Measurements from ENCODE around the gene MRPL28. TPM values are rescaled to one million over a fixed set of nuclear protein-coding genes. Genes with fewer than 3 reads are reported as not detected.
"Not testable (repeated sequence)": the region's sequence is repeated elsewhere in the genome, so short reads cannot be mapped to it uniquely, and the experiment has no call there.

MRPL28 gene
- 82.2 and 138 TPM in 2 replicates for total RNA-seq (ENCODE audit: low replicate concordance)

DNA sequence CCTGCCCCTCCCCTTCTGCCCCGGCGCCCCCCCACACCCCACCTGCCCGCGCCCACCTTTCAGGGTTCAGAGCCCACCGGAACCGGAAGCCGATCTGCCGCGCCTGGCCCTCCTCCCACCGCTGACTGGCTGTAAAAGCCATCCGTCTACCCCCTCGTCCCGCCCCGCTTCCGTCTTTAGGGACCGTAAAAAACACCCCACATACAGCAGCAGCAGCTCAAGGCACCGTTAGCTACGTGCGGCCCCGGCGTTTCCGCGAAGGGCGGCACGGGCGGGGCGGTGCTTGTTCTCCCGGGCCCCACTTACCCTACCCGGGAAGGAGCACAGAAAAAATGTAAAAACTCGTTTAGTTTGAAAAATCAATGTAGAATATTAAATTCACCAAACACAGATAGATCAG, at the start of gene MRPL28:
Gene MRPL28 (minus strand): TSS at position 96 of the 400 bp plus-strand sequence. CDS start 320 bp downstream, outside the sequence.
- no peaks in the 10 kb centered on the region for H3K27me3 ChIP-seq
- peaks cover 9% of the 10 kb centered on the region for H3K4me1 Mint-ChIP-seq
- peaks cover 14% of the 10 kb centered on the region for H4K20me1 ChIP-seq (ENCODE audit: low read depth)
- peak within 1 kb of the TSS; percentile 92 for H3K4me3 Mint-ChIP-seq
- peak; percentile 96 for DNase-seq (ENCODE audit: low spot score)
- H3K9ac ChIP-seq, result no peak within 1 kb of the TSS
- no peak within 1 kb of the TSS for H3K27ac ChIP-seq
- peaks cover 4% of the 10 kb centered on the region for H3K36me3 Mint-ChIP-seq
- no peaks in the 10 kb centered on the region for H3K9me3 Mint-ChIP-seq
- H3K9me3 ChIP-seq (ENCODE audit: low read depth), result no peaks in the 10 kb centered on the region
- H3K27ac Mint-ChIP-seq, result peak within 1 kb of the TSS; percentile 83
- peak within 1 kb of the TSS; percentile 74 for H3K4me2 ChIP-seq
- H3K4me3 ChIP-seq, result peak within 1 kb of the TSS; percentile 46
- H3K36me3 ChIP-seq, result no peaks in the 10 kb centered on the region
- H3K79me2 ChIP-seq (ENCODE audit: low read depth), result no peaks in the 10 kb centered on the region
- H2AFZ ChIP-seq (replicated peaks), result no peak within 1 kb of the TSS
- peaks cover 5% of the 10 kb centered on the region for H3F3A ChIP-seq (ENCODE audit: low read depth)
- H3K4me1 ChIP-seq, result peaks cover 4% of the 10 kb centered on the region
- H3K27me3 Mint-ChIP-seq (ENCODE audit: insufficient read depth, low read depth), result peaks cover 3% of the 10 kb centered on the region
- no peak for TF ChIP-seq EZH2 (IDR thresholded peaks at IDR 0.05)
- no peak for TF ChIP-seq CTCF (IDR thresholded peaks at IDR 0.05)
- no peak for TF ChIP-seq EZH2phosphoT487 (IDR thresholded peaks at IDR 0.05)

GRCh38 chr16:415170-415498, 44.8 kb upstream of the MRPL28 start:
- H3F3A ChIP-seq (ENCODE audit: low read depth); H3K4me2 ChIP-seq; H3K4me1 Mint-ChIP-seq; H3K4me3 Mint-ChIP-seq; H3K36me3 Mint-ChIP-seq; H3K4me1 ChIP-seq; H3K27me3 Mint-ChIP-seq (ENCODE audit: insufficient read depth, low read depth); DNase-seq (ENCODE audit: low spot score); H4K20me1 ChIP-seq (ENCODE audit: low read depth); H3K36me3 ChIP-seq; H3K9me3 Mint-ChIP-seq; H3K27me3 ChIP-seq; H3K4me3 ChIP-seq; H3K9ac ChIP-seq; H3K27ac Mint-ChIP-seq; H3K27ac ChIP-seq; H3K9me3 ChIP-seq (ENCODE audit: low read depth); H3K79me2 ChIP-seq (ENCODE audit: low read depth); H2AFZ ChIP-seq (replicated peaks): not testable (repeated sequence)

DNA sequence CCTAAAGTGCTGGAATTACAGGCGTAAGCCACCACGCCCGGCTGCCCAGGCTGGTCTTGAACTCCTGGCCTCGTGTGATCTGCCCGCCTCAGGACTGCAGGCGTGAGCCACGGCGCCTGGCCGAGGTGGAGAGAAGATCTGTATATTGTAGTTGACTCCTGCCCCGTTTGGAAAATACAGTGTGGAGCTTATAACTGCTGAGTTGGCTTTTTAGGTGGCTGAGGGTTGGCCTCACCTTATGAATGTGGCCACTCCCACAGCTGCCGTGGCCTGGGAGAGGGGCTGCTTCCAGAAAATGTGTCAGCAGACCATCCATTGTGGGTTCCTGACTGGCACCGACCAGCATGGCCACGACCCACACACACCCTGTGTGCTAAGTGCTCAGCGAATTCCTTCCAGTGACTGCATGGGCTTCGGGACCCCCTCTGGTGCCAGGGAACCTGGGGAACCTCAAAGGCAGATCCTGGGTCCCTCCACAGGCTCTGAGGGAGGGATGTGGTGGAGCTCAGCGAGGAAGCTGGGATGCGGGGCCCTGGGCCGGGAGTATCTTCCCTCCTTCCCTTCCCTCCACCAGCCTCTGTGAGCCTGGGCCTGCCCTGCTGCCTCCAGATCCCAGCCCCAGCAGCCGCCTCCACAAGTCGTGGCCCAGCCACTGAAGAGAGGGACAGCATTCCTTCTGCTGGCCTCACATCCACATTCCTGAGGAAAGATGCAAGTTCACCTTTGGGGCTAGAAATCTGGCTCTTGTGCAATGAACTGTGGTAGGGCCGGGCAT, 44.2 kb upstream of the MRPL28 start:
- Histone ChIP-seq H3K9ac (no peak overlapping the region), H3K27me3 (no peaks in the 10 kb centered on the region), H3K79me2 (ENCODE audit: low read depth) (no peaks in the 10 kb centered on the region), H3K4me1 (no peaks in the 10 kb centered on the region), H3K9me3 (ENCODE audit: low read depth) (no peaks in the 10 kb centered on the region), H3F3A (ENCODE audit: low read depth) (no peaks in the 10 kb centered on the region), H3K4me2 (no peak overlapping the region), H3K4me3 (no peak overlapping the region), H2AFZ (replicated peaks) (no peak overlapping the region), H4K20me1 (ENCODE audit: low read depth) (no peaks in the 10 kb centered on the region), H3K36me3 (no peaks in the 10 kb centered on the region), H3K27ac (no peak overlapping the region)
- TF ChIP-seq EZH2 (IDR thresholded peaks at IDR 0.05), result no peak
- H3K27ac Mint-ChIP-seq, result no peak overlapping the region
- H3K4me3 Mint-ChIP-seq, result no peak overlapping the region
- no peaks in the 10 kb centered on the region for H3K4me1 Mint-ChIP-seq
- DNase-seq (ENCODE audit: low spot score), result no peak
- H3K36me3 Mint-ChIP-seq, result no peaks in the 10 kb centered on the region
- H3K9me3 Mint-ChIP-seq, result no peaks in the 10 kb centered on the region
- H3K27me3 Mint-ChIP-seq (ENCODE audit: insufficient read depth, low read depth), result peaks cover 3% of the 10 kb centered on the region

DNA sequence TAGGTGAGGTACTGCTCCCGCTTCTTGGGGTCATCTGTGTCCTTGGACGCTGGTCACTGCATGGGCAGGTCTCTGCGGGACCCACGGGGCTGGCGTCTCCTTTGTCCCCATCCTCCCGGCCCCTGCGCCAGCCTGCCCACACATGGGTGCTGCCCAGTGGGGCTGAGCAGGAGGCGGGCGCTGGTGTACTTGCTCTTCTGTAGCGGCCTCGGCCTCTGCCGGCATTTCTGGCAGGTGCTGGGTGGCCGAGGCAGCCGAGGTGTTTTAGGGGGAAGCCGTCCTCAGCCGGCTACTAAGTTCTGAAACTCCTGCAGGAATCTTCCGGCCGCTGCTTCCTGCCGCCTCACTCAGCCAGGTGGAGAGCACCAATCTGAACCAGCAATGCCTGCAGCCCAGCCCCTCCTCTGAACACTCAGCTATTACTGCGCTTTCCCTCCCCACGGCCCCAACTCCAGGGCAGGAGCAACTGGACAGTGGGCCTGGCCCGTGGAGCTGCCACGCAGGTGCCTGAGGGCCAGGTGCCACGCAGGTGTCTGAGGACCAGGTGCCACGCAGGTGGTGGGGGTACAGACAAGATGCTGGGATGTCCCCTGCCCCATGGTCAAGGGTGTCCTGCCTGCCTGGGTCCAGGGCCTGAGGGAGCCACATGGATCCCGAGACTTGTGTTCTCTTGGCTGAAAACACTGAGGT, 41.4 kb upstream of the MRPL28 start:
- Histone ChIP-seq H3K36me3 (no peaks in the 10 kb centered on the region), H2AFZ (replicated peaks) (no peak overlapping the region), H3K79me2 (ENCODE audit: low read depth) (no peaks in the 10 kb centered on the region), H3K9ac (no peak overlapping the region), H3K9me3 (ENCODE audit: low read depth) (no peaks in the 10 kb centered on the region), H4K20me1 (ENCODE audit: low read depth) (no peaks in the 10 kb centered on the region), H3K4me2 (no peak overlapping the region), H3K27me3 (no peaks in the 10 kb centered on the region), H3K27ac (no peak overlapping the region), H3K4me3 (no peak overlapping the region), H3K4me1 (no peaks in the 10 kb centered on the region), H3F3A (ENCODE audit: low read depth) (no peaks in the 10 kb centered on the region)
- no peaks in the 10 kb centered on the region for H3K36me3 Mint-ChIP-seq
- no peak overlapping the region for H3K4me3 Mint-ChIP-seq
- no peaks in the 10 kb centered on the region for H3K9me3 Mint-ChIP-seq
- H3K27ac Mint-ChIP-seq, result no peak overlapping the region
- no peaks in the 10 kb centered on the region for H3K4me1 Mint-ChIP-seq
- TF ChIP-seq EZH2phosphoT487 (IDR thresholded peaks at IDR 0.05) (no peak), CTCF (IDR thresholded peaks at IDR 0.05) (no peak), EZH2 (IDR thresholded peaks at IDR 0.05) (no peak)
- no peak for DNase-seq (ENCODE audit: low spot score)
- no peaks in the 10 kb centered on the region for H3K27me3 Mint-ChIP-seq (ENCODE audit: insufficient read depth, low read depth)

Measured in neural progenitor cell (in vitro differentiated cells).